Measurements from ENCODE around the gene RBCK1. TPM values are rescaled to one million over a fixed set of nuclear protein-coding genes. Genes with fewer than 3 reads are reported as not detected.
A peak's percentile ranks its signal among the peaks of the same experiment; 100 is the strongest.

Gene RBCK1
- total RNA-seq, 1 donor from 2014 or later: 94.3 TPM

- Mint-ChIP-seq H3K4me1 (ENCODE audit: low read depth) (peaks cover 44% of the 10 kb centered on the region), H3K36me3 (ENCODE audit: low read depth) (peaks cover 17% of the 10 kb centered on the region), H3K27me3 (ENCODE audit: low read depth) (no peaks in the 10 kb centered on the region), H3K4me3 (ENCODE audit: unreplicated experiment) (peak overlapping the region; percentile 29), H3K9me3 (ENCODE audit: low read depth) (no peaks in the 10 kb centered on the region), H3K27ac (ENCODE audit: unreplicated experiment) (peak overlapping the region; percentile 91)
- DNase-seq (ENCODE audit: low spot score): no peak
- TF ChIP-seq CTCF (IDR thresholded peaks at IDR 0.05): no peak
Observed at GRCh38 chr20:479487-479886, 71.4 kb downstream of the RBCK1 start.

- H3K4me1 Mint-ChIP-seq (ENCODE audit: low read depth): peaks cover 45% of the 10 kb centered on the region
- no peak for TF ChIP-seq CTCF (IDR thresholded peaks at IDR 0.05)
- H3K4me3 Mint-ChIP-seq (ENCODE audit: unreplicated experiment): no peak overlapping the region
- H3K27ac Mint-ChIP-seq (ENCODE audit: unreplicated experiment): peak overlapping the region; percentile 91
- H3K27me3 Mint-ChIP-seq (ENCODE audit: low read depth): no peaks in the 10 kb centered on the region
- H3K9me3 Mint-ChIP-seq (ENCODE audit: low read depth): no peaks in the 10 kb centered on the region
- peaks cover 18% of the 10 kb centered on the region for H3K36me3 Mint-ChIP-seq (ENCODE audit: low read depth)
- DNase-seq (ENCODE audit: low spot score): no peak
Observed at GRCh38 chr20:480044-480443, 71.9 kb downstream of the RBCK1 start.

GRCh38 chr20:481167-481566 lies 73.1 kb downstream of the RBCK1 start:
- H3K27ac Mint-ChIP-seq (ENCODE audit: unreplicated experiment): no peak overlapping the region
- H3K4me3 Mint-ChIP-seq (ENCODE audit: unreplicated experiment): no peak overlapping the region
- peaks cover 45% of the 10 kb centered on the region for H3K4me1 Mint-ChIP-seq (ENCODE audit: low read depth)
- no peaks in the 10 kb centered on the region for H3K9me3 Mint-ChIP-seq (ENCODE audit: low read depth)
- DNase-seq (ENCODE audit: low spot score): no peak
- peaks cover 21% of the 10 kb centered on the region for H3K36me3 Mint-ChIP-seq (ENCODE audit: low read depth)
- TF ChIP-seq CTCF (IDR thresholded peaks at IDR 0.05): no peak
- H3K27me3 Mint-ChIP-seq (ENCODE audit: low read depth): no peaks in the 10 kb centered on the region

Other genes starting within 250 kb of the RBCK1 start
- not detected in 3 replicates for gene DEFB128, start 218.6 kb upstream of the RBCK1 start, total RNA-seq
- gene DEFB129, start 181.0 kb upstream of the RBCK1 start, total RNA-seq: not detected in 3 replicates
- not detected in 3 replicates for gene DEFB132, start 150.6 kb upstream of the RBCK1 start, total RNA-seq
- gene C20orf96, start 117.5 kb upstream of the RBCK1 start, total RNA-seq: 10.8 to 12.1 TPM (median 11.1 TPM) in 3 replicates
- gene ZCCHC3, start 110.7 kb upstream of the RBCK1 start, total RNA-seq: 17.2 to 18.6 TPM (median 17.4 TPM) in 3 replicates
- 34.3 to 40.4 TPM (median 39.6 TPM) in 3 replicates for gene SOX12, start 82.7 kb upstream of the RBCK1 start, total RNA-seq
- gene NRSN2, start 61.2 kb upstream of the RBCK1 start, total RNA-seq: 72.1 to 77.1 TPM (median 73.2 TPM) in 3 replicates
- gene TRIB3, start 27.5 kb upstream of the RBCK1 start, total RNA-seq: 7.0 to 141 TPM (median 137 TPM) in 3 replicates
- 56.2 to 64.7 TPM (median 64.0 TPM) in 3 replicates for gene TBC1D20, start 54.2 kb downstream of the RBCK1 start, total RNA-seq
- 121 to 129 TPM (median 122 TPM) in 3 replicates for gene CSNK2A1, start 135.5 kb downstream of the RBCK1 start, total RNA-seq
- gene TCF15, start 202.0 kb downstream of the RBCK1 start, total RNA-seq: 0.28 to 0.50 TPM in 2 of 3 replicates, not detected in the other
- 19.3 to 20.8 TPM (median 20.6 TPM) in 3 replicates for gene SRXN1, start 244.9 kb downstream of the RBCK1 start, total RNA-seq